Keratinocyte (primary cell): ENCODE measurements around the gene FRMD4B.

Experiments
- CTCF ChIP-seq, 3 experiments: IDR thresholded peaks in 1 of 3; conservative IDR thresholded peaks in 1 of 3; optimal IDR thresholded peaks in 1 of 3; 2 replicates in 2 of 3; 3 replicates in 1 of 3; pipeline versions ENCODE3 to v1.5.1; 2011; ENCODE audit warnings: low read length in 3 of 3, mild to moderate bottlenecking in 3 of 3, moderate library complexity in 2 of 3, control low read depth in 1 of 3, inconsistent platforms in 1 of 3; ENCODE audit not compliant: insufficient read depth in 2 of 3; ENCODE audit errors: extremely low read depth in 1 of 3
- EZH2 ChIP-seq: IDR thresholded peaks from one replicate; pipeline ENCODE4 v1.6.1; 2012; ENCODE audit warnings: inconsistent platforms, mild to moderate bottlenecking, low read length, moderate library complexity

GRCh38 chr3:69377262-69377661 lies 8.6 kb downstream of the FRMD4B start:
- TF ChIP-seq CTCF (optimal IDR thresholded peaks at IDR 0.05 in 1 of 3, IDR thresholded peaks at IDR 0.05 in 1 of 3, conservative IDR thresholded peaks at IDR 0.05 in 1 of 3; ENCODE audit: extremely low read depth in 1 of 3, insufficient read depth in 2 of 3, low read length in 3 of 3) (no peak), EZH2 (no peak)
